ENCODE measurements around the gene SLC2A1. TPM values are rescaled to one million over a fixed set of nuclear protein-coding genes. Genes with fewer than 3 reads are reported as not detected.

Gene SLC2A1
- total and polyA plus RNA-seq, 2 of the 13 experiments (the other 11 are each of a cell fraction or from before 2014, with no cell fraction given), result 125 to 423 TPM

- TF ChIP-seq POGK (CRISPR knock-in tag; conservative IDR thresholded peaks at IDR 0.05) (no peak; the same call in 1 of the 2 replicates), DMTF1 (CRISPR knock-in tag; IDR thresholded peaks at IDR 0.05) (no peak), DR1 (CRISPR knock-in tag; IDR thresholded peaks at IDR 0.05) (0 out of 2 replicates have a peak, but pooled peaks have one; percentile 17), HCFC1 (IDR thresholded peaks at IDR 0.05; ENCODE audit: low read depth, low read length) (no peak), ZBTB33 (CRISPR knock-in tag; IDR thresholded peaks at IDR 0.05) (peak; percentile 64), ZNF574 (CRISPR knock-in tag; IDR thresholded peaks at IDR 0.05) (peak; percentile 42; the same call in 1 of the 2 replicates), ZZZ3 (CRISPR knock-in tag; IDR thresholded peaks at IDR 0.05; ENCODE audit: borderline replicate concordance) (no peak), SIN3A (IDR thresholded peaks at IDR 0.05; ENCODE audit: borderline replicate concordance, low read depth, low read length) (peak; percentile 84; the same call in 1 of the 2 replicates), THAP11 (CRISPR knock-in tag; IDR thresholded peaks at IDR 0.05) (0 out of 2 replicates have a peak, but pooled peaks have one; percentile 42), BCLAF1 (IDR thresholded peaks at IDR 0.05) (no peak), REL (CRISPR knock-in tag; conservative IDR thresholded peaks at IDR 0.05) (peak; percentile 29; the same call in 1 of the 2 replicates), ISL2 (CRISPR knock-in tag; IDR thresholded peaks at IDR 0.05) (peak; percentile 13; the same call in 1 of the 2 replicates), IRF1 (CRISPR knock-in tag; IDR thresholded peaks at IDR 0.05; ENCODE audit: low read depth) (no peak)
These were observed 34.4 kb downstream of the SLC2A1 start (continued) for GRCh38 chr1:42924082-42924850.
